Lower lobe of right lung (tissue), 2 donors: ENCODE data around the gene C13orf46. TPM values are rescaled to one million over a fixed set of nuclear protein-coding genes. Genes with fewer than 3 reads are reported as not detected.

Source experiments
- ATAC-seq, 2 donors: fragments of 200-7000 bp; cut with Tn5 transposase; one replicate each; pipeline ENCODE4 v1.9.1; 2020 to 2022; ENCODE audit warnings: mild to moderate bottlenecking in 2 of 2, moderate library complexity in 2 of 2
- DNase-seq: peaks from one replicate; pipeline ENCODE4 v3.0.0-alpha.2; 2020
- H3K27ac ChIP-seq: fragments of 200-600 bp; one replicate; pipeline ENCODE4 v1.8.0; 2022
- H3K27me3 ChIP-seq: fragments of 200-600 bp; one replicate; pipeline ENCODE4 v1.8.0; 2022; ENCODE audit warnings: low read depth
- H3K36me3 ChIP-seq: fragments of 200-600 bp; one replicate; pipeline ENCODE4 v1.8.0; 2022; ENCODE audit warnings: mild to moderate bottlenecking
- H3K4me1 ChIP-seq: fragments of 200-600 bp; one replicate; pipeline ENCODE4 v1.8.0; 2022
- H3K4me3 ChIP-seq: fragments of 200-600 bp; one replicate; pipeline ENCODE4 v1.8.0; 2022; ENCODE audit warnings: mild to moderate bottlenecking
- H3K9me3 ChIP-seq: fragments of 200-600 bp; one replicate; pipeline ENCODE4 v1.8.0; 2022
- intact Hi-C: fragments of 100-400 bp; cut with DNase I; formaldehyde crosslinking; loops from one replicate; pipeline ENCODE4 v1.11.0; 2022
- total RNA-seq: library from RNA; stranded (reverse); fragmentation: NEBNext Ultra II Directional; extraction: Animal tissue kit (Norgen Biotek cat#: 25700); gene quantifications from one replicate; pipeline ENCODE4 v1.2.1, GENCODE V29; 2021
- TF ChIP-seq, protein P1 (sequence below): fragments of 200-600 bp; IDR thresholded peaks from one replicate; pipeline ENCODE4 v1.8.0; 2022; ENCODE audit warnings: antibody characterized with exemption, mild to moderate bottlenecking
- donor health status: DM: no; HTN: yes; CAD: no; lungs with severe emphysema.

The C13orf46 gene
- total RNA-seq, 1 donor from 2014 or later: 14.0 TPM

DNA sequence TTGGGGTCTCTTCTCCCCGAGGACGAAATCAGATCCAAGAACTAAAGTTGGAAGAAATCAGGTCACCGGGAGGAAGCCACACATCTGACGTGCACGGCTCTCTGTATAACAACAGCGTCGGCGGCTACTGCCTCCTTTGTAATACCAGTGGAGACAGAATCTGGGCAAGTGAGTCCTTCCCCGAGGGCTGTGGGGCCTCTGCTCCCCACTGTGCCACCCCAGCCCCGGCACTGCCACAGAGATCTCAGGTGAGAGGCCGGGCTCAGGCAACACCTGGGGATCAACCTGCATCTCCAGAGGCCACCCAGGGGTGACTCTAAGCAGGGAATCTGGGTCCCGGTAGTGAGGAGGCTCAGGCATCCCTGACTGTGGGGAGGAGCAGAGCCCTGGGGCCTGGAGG is 33.7 kb upstream of the C13orf46 start:
- DNase-seq: no peak
- no peaks in the 10 kb centered on the region for H3K4me1 ChIP-seq
- H3K27ac ChIP-seq: no peak overlapping the region
- no peaks in the 10 kb centered on the region for H3K9me3 ChIP-seq
- TF ChIP-seq, protein P1, sequence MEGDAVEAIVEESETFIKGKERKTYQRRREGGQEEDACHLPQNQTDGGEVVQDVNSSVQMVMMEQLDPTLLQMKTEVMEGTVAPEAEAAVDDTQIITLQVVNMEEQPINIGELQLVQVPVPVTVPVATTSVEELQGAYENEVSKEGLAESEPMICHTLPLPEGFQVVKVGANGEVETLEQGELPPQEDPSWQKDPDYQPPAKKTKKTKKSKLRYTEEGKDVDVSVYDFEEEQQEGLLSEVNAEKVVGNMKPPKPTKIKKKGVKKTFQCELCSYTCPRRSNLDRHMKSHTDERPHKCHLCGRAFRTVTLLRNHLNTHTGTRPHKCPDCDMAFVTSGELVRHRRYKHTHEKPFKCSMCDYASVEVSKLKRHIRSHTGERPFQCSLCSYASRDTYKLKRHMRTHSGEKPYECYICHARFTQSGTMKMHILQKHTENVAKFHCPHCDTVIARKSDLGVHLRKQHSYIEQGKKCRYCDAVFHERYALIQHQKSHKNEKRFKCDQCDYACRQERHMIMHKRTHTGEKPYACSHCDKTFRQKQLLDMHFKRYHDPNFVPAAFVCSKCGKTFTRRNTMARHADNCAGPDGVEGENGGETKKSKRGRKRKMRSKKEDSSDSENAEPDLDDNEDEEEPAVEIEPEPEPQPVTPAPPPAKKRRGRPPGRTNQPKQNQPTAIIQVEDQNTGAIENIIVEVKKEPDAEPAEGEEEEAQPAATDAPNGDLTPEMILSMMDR: no peak
- peaks cover 37% of the 10 kb centered on the region for H3K36me3 ChIP-seq
- intact Hi-C loops: no loop called here
- H3K4me3 ChIP-seq: no peak overlapping the region
- no peak for ATAC-seq
- no peaks in the 10 kb centered on the region for H3K27me3 ChIP-seq

DNA sequence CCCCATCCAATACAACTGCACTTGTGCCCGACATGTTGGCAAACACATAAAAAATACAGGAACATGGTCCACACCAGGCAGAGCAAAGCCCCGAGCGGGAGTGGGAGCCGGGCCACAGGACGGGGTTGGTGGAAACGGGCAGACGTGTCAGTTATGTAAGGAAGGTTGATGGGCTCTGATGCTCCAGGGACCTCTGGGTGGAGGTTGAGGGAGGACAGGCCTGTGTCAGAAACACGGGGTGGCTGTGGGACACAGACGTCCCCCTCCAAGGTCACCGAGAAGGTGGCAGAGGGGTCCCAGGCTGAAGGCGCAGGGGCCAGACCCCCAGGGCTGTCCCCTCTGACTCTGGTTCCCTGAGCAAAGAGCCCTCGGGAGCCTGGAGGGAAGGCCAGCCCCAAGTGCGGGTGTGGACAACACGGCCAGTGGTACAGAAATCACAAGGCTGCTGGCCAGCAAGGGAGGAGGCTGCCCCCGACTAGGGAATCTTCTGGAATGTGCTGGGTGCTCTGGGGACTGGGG is 31.4 kb upstream of the C13orf46 start:
- H3K4me1 ChIP-seq: no peaks in the 10 kb centered on the region
- ATAC-seq: no peak
- H3K4me3 ChIP-seq: no peak overlapping the region
- peaks cover 23% of the 10 kb centered on the region for H3K36me3 ChIP-seq
- no peaks in the 10 kb centered on the region for H3K27me3 ChIP-seq
- intact Hi-C loops: no loop called here
- TF ChIP-seq, protein P1: no peak
- no peaks in the 10 kb centered on the region for H3K9me3 ChIP-seq
- H3K27ac ChIP-seq: no peak overlapping the region
- DNase-seq: no peak

DNA sequence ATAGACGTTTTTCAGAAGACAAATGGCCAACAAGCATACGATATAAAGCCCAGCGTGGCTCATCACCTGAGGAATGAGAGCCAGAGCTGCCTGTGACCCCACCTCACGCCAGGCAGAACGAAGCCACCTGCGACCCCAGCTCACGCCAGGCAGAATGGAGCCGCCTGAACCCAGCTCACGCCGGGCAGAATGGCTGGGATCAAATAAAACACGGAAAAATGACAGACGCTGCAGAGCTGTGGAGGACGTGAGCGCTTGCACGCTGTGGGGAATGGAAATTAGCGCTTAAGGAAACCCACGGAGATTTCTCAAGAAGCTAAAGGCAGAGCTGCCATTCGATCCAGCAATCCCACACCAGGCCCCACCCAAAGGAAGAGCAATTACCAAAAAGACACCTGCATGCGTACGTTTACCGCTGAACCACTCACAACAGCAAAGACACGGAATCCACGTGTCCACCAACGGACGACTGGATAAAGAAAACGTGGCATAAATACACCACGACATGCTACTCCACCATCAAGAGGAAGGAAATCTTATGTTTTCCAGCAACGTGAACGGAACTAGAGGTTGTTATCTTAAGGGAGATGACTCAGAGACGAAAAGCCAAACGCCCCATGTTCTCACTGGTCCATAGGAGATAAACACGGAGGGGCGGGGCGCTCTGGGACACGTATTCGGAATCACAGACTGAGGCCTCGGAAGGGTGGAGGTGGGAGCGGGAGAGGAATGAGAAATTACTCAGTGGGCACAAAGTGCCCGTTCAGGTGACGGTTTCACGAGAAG is 30.7 kb upstream of the C13orf46 start:
- Histone ChIP-seq H3K27ac (no peak overlapping the region), H3K36me3 (peaks cover 17% of the 10 kb centered on the region), H3K9me3 (no peaks in the 10 kb centered on the region), H3K27me3 (no peaks in the 10 kb centered on the region), H3K4me3 (no peak overlapping the region), H3K4me1 (no peaks in the 10 kb centered on the region)
- peak; percentile 41 for DNase-seq
- no peak for ATAC-seq
- intact Hi-C loops: no loop called here
- TF ChIP-seq, protein P1: no peak

DNA sequence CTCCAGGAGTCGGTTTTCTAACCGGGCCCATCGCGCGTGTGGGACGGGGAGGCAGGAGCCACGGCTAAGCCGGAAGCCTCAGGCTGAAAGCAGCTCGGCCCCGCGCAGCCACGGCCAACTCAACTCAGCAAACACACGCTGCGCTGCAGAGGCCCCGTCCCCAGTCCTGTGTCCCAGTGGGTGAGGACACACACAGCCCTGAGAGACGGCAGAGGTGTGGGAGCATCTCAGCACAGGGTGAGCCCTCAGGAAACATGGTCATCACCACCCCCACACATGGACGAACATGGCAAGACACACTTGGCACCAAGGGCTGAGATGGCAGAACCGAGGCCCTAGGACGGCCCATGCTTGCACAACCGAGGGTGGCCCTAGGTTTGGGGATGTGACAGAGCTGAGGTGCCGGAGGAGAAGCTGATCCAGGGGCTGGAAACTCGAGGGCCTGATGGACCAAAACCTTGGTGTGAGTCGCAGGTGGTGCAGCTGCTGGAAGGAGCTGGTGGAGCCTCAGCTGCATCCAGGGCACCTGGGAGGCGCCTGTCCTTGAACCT is 29.0 kb upstream of the C13orf46 start:
- Histone ChIP-seq H3K4me1 (peaks cover 2% of the 10 kb centered on the region), H3K36me3 (peaks cover 14% of the 10 kb centered on the region), H3K4me3 (no peak overlapping the region), H3K9me3 (no peaks in the 10 kb centered on the region), H3K27ac (no peak overlapping the region), H3K27me3 (no peaks in the 10 kb centered on the region)
- TF ChIP-seq, protein P1: no peak
- ATAC-seq: no peak
- DNase-seq: peak; percentile 21
- intact Hi-C loops: no loop called here

DNA sequence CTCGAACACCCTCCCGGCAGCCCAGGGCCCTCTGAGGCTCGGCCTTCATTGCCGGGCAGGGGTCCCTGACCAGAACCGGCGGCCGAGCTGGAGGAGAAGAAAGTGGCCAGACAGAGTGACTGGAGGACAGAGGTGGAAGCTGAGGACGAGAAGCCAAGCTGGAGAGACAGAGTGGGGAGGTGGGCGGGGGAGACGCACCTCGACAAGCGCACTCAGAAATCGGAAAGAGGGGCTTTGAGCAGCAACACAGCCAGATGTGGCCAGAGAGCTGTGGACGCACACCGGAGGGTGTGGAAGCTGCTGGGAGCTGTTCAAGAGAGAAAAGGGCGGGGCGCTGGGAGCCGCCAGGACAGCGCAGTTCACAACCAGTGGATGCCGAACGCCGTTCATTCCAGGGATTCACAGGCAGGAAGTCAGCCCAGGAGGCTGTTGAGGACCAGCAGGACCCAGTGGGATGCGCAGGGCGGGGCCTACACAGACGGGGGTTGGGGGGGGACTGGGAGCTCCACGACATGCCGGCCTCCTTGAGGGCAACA is 28.2 kb upstream of the C13orf46 start:
- Histone ChIP-seq H3K4me1 (peaks cover 5% of the 10 kb centered on the region), H3K27ac (no peak overlapping the region), H3K4me3 (no peak overlapping the region), H3K27me3 (no peaks in the 10 kb centered on the region), H3K9me3 (no peaks in the 10 kb centered on the region), H3K36me3 (peaks cover 14% of the 10 kb centered on the region)
- DNase-seq: peak; percentile 32
- peak in 1 of 2 donors; percentile 5 for ATAC-seq
- intact Hi-C loops: no loop called here
- TF ChIP-seq, protein P1: no peak
